ENCODE data around the gene ERO1B. TPM values are rescaled to one million over a fixed set of nuclear protein-coding genes. Genes with fewer than 3 reads are reported as not detected.
"Not testable (repeated sequence)": the region's sequence is repeated elsewhere in the genome, so short reads cannot be mapped to it uniquely, and the experiment has no call there.

Gene ERO1B, protein sequence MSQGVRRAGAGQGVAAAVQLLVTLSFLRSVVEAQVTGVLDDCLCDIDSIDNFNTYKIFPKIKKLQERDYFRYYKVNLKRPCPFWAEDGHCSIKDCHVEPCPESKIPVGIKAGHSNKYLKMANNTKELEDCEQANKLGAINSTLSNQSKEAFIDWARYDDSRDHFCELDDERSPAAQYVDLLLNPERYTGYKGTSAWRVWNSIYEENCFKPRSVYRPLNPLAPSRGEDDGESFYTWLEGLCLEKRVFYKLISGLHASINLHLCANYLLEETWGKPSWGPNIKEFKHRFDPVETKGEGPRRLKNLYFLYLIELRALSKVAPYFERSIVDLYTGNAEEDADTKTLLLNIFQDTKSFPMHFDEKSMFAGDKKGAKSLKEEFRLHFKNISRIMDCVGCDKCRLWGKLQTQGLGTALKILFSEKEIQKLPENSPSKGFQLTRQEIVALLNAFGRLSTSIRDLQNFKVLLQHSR
- 17.3 TPM for total RNA-seq
- polyA plus RNA-seq = 5.7 TPM

DNA sequence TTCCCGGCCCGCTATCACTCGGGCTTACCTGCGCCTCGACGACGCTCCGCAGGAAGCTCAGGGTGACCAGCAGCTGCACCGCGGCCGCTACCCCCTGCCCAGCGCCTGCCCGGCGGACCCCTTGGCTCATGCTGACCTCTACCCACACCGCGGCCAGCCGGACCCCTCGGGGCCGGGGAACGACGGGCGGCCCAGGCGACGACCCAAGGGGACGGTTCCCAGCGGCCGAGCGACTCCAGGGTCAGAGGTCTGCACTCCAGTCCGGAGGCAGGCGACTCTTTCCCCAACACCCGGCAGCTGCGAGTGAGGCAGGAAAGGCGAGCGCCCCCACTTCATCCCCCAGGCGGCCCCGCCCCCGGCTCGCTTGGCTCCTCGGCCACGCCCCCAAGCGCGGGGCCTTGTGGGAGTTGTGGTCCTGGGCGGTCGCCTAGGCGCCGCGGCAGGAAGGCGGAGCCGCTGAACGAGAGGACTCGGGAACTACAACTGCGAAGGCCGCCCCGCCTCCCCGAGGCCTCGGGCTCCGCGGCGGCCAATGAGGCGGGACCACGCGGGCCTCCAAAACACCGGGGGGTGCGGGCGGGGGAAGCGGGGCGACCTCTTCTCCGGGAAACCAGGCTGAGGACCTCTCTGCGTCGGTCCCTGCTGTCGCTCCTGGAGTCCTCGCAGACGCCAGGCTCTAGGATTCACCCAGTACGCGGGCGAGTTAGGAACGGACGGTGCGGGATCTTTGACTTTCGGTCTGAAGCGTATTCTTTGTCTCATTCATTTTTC lies at the start of gene ERO1B:
Gene ERO1B, minus strand, starts transcription at position 305 of the 771 bp plus-strand sequence. Its CDS starts 175 bp downstream, at position 130.
- WGBS = under 1% methylated on average over 81 of the region's 81 CpGs
- peak; percentile 89 for DNase-seq (ENCODE audit: extremely low spot score)

DNA sequence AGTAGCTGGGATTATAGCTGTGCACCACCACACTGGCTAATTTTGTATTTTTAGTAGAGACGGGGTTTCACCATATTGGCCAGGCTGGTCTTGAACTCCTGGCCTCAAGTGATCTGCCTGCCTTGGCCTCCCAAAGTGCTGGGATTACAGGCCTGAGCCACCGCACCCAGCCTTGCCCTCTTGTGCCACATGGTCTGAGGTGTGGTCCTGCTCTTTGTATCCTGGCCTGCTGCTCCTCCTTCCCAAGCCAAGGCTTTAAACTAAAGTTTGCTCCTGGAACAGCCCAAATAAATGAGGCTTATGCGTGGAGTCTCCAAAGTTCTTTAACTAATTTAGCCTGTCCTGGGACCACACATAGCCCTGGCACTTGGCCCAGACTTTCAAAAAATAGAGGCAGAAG lies 49.7 kb upstream of the ERO1B start:
- H3K4me3 ChIP-seq (ENCODE audit: low read depth, low read length); H3K27ac ChIP-seq (ENCODE audit: low read depth); H3K36me3 ChIP-seq (ENCODE audit: insufficient read depth); DNase-seq (ENCODE audit: extremely low spot score); H3K4me1 ChIP-seq (ENCODE audit: insufficient read depth): not testable (repeated sequence)
- 78% methylated on average over 3 of the region's 3 CpGs for WGBS

More for the DNA sequence above, at the start of gene ERO1B:
- H3K4me3 ChIP-seq (ENCODE audit: low read depth, low read length) = peak within 1 kb of the TSS; percentile 76
- H3K27ac ChIP-seq (ENCODE audit: low read depth) = peak within 1 kb of the TSS; percentile 86
- H3K4me1 ChIP-seq (ENCODE audit: insufficient read depth) = no peaks in the 10 kb centered on the region
- no peaks in the 10 kb centered on the region for H3K36me3 ChIP-seq (ENCODE audit: insufficient read depth)

DNA sequence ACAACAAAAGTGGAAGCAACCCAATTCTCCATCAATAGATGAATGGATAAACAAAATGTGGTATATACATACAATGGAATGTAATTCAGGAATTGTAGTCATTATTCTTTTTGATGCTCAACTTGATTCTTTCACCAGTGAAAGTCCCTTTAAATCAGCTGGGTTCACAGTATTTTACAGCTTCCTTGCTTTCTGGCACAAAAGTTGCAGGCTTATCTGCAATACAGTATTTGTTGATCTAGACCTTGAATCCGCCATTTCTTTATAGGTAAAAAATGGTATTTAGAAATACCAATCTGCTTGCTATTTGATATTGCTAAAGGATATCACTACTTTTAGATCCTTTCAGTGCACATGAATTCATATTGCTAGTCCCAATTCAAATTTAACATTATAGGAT lies 44.7 kb upstream of the ERO1B start:
- Histone ChIP-seq H3K36me3 (ENCODE audit: insufficient read depth) (no peaks in the 10 kb centered on the region), H3K4me1 (ENCODE audit: insufficient read depth) (no peaks in the 10 kb centered on the region), H3K4me3 (ENCODE audit: low read depth, low read length) (no peak overlapping the region), H3K27ac (ENCODE audit: low read depth) (no peak overlapping the region)
- 49% methylated on average over 1 of the region's 1 CpG for WGBS
- DNase-seq (ENCODE audit: extremely low spot score) = no peak

DNA sequence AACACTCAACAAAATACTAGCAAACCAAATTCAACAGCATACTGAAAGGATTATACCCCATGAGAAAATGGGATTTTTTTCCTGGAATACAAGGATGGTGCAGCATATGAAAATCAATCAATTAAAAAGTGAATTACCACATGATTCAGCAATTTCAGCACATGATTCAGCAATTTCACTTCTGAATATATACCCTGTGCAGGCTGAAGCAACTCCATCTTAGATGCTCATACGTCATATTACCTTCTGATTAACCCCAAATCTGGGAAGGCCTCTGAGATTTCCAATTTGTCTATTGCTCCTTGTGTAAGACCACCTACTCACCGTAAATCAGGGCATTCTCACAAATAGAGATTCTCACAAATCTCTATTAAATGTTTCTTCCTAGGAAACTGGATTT lies 43.8 kb upstream of the ERO1B start:
- WGBS = 96% methylated on average over 2 of the region's 2 CpGs
- no peak overlapping the region for H3K4me3 ChIP-seq (ENCODE audit: low read depth, low read length)
- H3K36me3 ChIP-seq (ENCODE audit: insufficient read depth) = no peaks in the 10 kb centered on the region
- no peaks in the 10 kb centered on the region for H3K4me1 ChIP-seq (ENCODE audit: insufficient read depth)
- no peak overlapping the region for H3K27ac ChIP-seq (ENCODE audit: low read depth)
- DNase-seq (ENCODE audit: extremely low spot score) = no peak

DNA sequence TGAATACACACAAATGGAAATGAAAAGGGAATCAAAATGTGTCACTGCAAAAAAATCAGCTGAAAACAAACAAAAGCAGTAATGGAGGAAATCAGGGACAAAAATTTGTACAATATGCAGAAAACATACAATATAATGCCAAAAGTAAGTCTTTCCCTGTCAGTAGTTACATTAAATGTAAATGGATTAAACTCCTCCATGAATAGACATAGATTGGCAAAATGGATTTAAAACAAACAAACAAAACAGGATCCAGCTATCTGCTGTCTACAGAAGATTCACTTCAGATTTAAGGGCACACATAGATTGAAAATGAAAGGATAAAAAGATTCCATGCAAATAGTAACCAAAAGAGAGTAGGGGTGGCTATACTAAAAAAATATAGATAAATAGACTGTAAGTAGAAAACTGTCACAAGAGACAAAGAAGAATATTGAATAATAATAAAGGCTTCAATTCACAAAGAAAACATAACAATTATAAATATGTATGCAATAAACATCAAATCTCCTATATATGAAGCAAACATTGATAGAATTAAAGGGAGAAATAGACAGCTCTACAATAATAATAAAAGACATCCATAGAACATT lies 42.2 kb upstream of the ERO1B start:
- no peak overlapping the region for H3K4me3 ChIP-seq (ENCODE audit: low read depth, low read length)
- no peak overlapping the region for H3K27ac ChIP-seq (ENCODE audit: low read depth)
- DNase-seq (ENCODE audit: extremely low spot score) = no peak
- no peaks in the 10 kb centered on the region for H3K36me3 ChIP-seq (ENCODE audit: insufficient read depth)
- H3K4me1 ChIP-seq (ENCODE audit: insufficient read depth) = no peaks in the 10 kb centered on the region

DNA sequence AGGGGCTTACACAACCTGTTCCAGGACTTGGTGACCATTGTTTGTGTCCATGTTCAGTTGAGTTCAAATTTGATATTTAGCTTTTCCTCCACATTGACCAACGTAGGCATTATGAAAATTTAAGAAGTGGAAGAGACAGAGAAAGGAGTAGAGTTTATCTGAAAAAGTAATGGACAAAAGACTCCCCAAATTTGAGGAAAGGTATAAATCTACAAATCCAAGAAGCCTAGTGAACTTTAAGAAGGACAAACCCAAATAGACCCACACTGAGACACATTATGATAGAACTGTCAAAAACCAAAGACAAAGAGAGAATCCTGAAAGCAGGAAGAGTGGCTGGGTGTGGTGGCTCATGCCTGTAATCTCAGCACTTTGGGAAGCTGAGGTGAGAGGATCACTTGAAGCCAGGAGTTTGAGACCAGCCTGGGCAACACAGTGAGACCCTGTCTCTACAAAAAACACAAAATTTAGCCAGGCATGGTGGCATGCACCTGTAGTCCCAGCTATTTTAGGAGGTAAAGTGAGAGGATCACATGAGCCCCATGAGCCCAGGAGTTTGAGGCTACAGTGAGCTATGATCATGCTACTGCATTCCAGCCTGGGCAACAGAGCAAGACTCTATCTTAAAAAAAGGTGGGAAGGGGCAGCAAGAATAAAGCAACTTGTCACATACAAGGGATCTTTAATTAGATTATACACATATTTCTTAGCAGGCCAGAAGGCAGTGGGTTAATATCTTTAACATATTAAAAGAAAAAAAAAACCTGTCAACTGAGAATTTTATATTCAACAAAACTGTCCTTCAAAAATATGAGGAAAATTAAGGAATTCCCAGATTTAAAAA lies 41.0 kb upstream of the ERO1B start:
- no peak overlapping the region for H3K4me3 ChIP-seq (ENCODE audit: low read depth, low read length)
- no peak overlapping the region for H3K27ac ChIP-seq (ENCODE audit: low read depth)
- H3K36me3 ChIP-seq (ENCODE audit: insufficient read depth) = no peaks in the 10 kb centered on the region
- WGBS = 44% methylated on average over 1 of the region's 1 CpG
- DNase-seq (ENCODE audit: extremely low spot score) = no peak
- H3K4me1 ChIP-seq (ENCODE audit: insufficient read depth) = no peaks in the 10 kb centered on the region

DNA sequence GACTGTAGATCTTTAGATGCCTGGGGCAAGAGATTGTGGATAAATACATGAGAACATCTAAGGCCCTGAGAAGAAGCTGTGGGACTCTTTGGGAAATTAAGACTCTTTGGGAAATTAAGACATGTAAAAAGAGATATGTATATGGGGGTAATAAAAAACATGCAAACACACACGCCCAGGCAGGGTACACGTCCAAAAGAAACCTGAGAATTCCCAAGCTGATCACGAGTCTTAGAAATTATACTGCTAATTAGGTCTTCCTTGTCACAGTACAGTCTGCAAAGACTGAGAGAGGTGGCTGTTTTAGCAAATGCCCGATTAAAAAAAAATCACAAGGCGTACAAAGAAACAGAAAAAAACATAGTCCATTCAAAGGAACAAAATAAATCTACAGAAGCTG lies 39.3 kb upstream of the ERO1B start:
- no peaks in the 10 kb centered on the region for H3K4me1 ChIP-seq (ENCODE audit: insufficient read depth)
- no peaks in the 10 kb centered on the region for H3K36me3 ChIP-seq (ENCODE audit: insufficient read depth)
- WGBS = 87% methylated on average over 5 of the region's 5 CpGs
- no peak overlapping the region for H3K4me3 ChIP-seq (ENCODE audit: low read depth, low read length)
- H3K27ac ChIP-seq (ENCODE audit: low read depth) = no peak overlapping the region
- no peak for DNase-seq (ENCODE audit: extremely low spot score)

DNA sequence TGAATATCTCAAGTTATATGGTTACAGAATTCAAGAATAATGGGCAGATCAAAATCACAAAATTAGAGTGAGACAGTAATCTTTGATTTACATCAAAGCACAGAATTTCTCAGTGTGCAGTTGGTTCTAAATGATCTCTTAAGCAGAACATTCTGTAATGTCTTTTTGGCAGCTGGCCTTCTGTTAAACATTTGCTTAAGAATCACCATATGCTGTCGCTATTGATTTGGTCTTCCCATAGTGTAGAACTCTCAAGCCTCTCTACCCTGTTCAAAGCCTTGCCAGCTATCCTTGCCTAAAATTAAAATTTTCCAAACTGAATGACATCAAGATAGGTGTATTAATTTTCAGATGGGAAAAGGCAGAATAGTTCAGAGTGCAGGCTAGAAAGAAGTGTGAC lies 38.9 kb upstream of the ERO1B start:
- 85% methylated on average over 1 of the region's 1 CpG for WGBS
- Histone ChIP-seq H3K27ac (ENCODE audit: low read depth) (no peak overlapping the region), H3K4me3 (ENCODE audit: low read depth, low read length) (no peak overlapping the region)

DNA sequence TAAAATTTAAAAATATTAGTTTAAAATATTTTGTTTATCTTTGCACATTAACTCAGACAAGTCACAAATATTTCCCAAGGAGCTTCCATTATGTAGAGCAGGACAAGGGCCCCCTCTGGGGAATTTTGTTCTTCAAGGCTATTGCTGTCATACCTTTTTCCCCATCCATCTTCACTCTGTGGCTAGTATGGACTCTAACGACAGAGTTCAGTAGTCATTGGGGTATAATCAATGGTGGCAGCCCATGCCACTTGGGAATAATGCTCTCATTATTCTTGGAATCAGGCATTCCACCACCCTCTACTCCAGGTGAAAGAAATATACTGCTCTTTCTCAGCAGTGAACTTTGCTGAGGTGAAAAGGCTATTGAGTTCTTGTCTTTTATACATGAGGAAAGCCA lies 38.5 kb upstream of the ERO1B start:
- no peak overlapping the region for H3K27ac ChIP-seq (ENCODE audit: low read depth)
- DNase-seq (ENCODE audit: extremely low spot score) = no peak
- 88% methylated on average over 1 of the region's 1 CpG for WGBS
- no peaks in the 10 kb centered on the region for H3K36me3 ChIP-seq (ENCODE audit: insufficient read depth)
- H3K4me3 ChIP-seq (ENCODE audit: low read depth, low read length) = no peak overlapping the region
- no peaks in the 10 kb centered on the region for H3K4me1 ChIP-seq (ENCODE audit: insufficient read depth)

More for the DNA sequence above, 38.9 kb upstream of the ERO1B start:
- Histone ChIP-seq H3K36me3 (ENCODE audit: insufficient read depth) (no peaks in the 10 kb centered on the region), H3K4me1 (ENCODE audit: insufficient read depth) (no peaks in the 10 kb centered on the region)
- DNase-seq (ENCODE audit: extremely low spot score) = no peak

DNA sequence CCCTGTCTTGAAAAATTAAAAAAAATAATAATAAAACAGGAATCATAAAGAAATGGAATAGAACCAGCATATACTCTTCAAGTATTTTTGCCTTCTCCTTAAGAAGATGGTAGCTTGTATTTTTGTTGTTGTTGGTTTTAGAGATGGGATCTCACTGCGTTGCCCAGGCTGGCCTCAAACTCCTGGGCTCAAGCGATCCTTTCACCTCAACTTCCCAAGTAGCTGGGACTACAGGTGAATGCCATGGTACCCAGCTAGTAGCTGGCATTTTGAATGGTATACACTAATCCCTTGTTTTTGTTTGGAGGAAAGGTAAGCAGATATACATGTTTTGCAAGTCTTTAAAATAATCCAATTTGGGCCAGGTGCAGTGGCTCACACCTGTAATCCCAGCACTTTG lies 34.7 kb upstream of the ERO1B start:
- Histone ChIP-seq H3K27ac (ENCODE audit: low read depth) (no peak overlapping the region), H3K4me3 (ENCODE audit: low read depth, low read length) (no peak overlapping the region), H3K4me1 (ENCODE audit: insufficient read depth) (no peaks in the 10 kb centered on the region), H3K36me3 (ENCODE audit: insufficient read depth) (no peaks in the 10 kb centered on the region)
- WGBS = 96% methylated on average over 2 of the region's 2 CpGs
- no peak for DNase-seq (ENCODE audit: extremely low spot score)

DNA sequence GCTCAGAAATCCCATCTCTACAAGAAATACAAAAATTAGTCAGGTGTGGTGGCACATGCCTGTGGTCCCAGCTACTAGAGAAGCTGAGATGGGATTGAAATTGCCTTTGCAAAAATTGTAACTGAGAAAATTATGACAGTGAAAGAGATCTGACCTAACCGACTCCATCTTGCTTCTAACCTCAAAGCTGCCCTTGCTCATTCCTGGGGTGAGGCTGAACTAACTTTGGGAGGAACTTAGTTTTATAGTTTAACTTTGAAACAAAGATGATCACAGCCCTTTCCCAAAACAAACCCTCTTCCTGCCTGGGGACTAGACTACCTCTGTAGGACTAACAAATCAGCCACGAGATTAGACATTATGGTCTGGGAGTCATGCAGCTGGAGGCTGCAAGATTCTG lies 33.8 kb upstream of the ERO1B start:
- Histone ChIP-seq H3K4me1 (ENCODE audit: insufficient read depth) (no peaks in the 10 kb centered on the region), H3K36me3 (ENCODE audit: insufficient read depth) (no peaks in the 10 kb centered on the region), H3K4me3 (ENCODE audit: low read depth, low read length) (no peak overlapping the region), H3K27ac (ENCODE audit: low read depth) (no peak overlapping the region)
- DNase-seq (ENCODE audit: extremely low spot score) = no peak
- WGBS = 63% methylated on average over 2 of the region's 2 CpGs

DNA sequence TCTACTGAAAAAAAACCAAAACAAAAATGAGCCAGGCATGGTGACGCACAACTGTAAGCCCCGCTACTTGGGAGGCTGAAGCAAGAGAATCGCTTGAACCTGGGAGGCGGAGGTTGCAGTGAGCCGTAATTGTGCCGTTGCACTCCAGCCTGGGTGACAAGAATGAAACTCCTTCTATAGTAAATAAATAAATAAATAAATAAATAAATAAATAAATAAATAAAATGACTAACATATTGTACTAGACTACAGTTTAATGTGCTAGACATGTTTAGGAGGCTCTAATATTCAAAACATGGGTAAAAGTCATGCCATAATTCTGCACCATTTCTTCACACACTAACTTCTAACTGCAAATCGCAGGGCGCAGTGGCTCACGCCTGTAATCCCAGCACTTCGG lies 33.3 kb upstream of the ERO1B start:
- no peaks in the 10 kb centered on the region for H3K4me1 ChIP-seq (ENCODE audit: insufficient read depth)
- no peaks in the 10 kb centered on the region for H3K36me3 ChIP-seq (ENCODE audit: insufficient read depth)
- 97% methylated on average over 10 of the region's 10 CpGs for WGBS
- no peak overlapping the region for H3K27ac ChIP-seq (ENCODE audit: low read depth)
- H3K4me3 ChIP-seq (ENCODE audit: low read depth, low read length) = no peak overlapping the region
- DNase-seq (ENCODE audit: extremely low spot score) = no peak

DNA sequence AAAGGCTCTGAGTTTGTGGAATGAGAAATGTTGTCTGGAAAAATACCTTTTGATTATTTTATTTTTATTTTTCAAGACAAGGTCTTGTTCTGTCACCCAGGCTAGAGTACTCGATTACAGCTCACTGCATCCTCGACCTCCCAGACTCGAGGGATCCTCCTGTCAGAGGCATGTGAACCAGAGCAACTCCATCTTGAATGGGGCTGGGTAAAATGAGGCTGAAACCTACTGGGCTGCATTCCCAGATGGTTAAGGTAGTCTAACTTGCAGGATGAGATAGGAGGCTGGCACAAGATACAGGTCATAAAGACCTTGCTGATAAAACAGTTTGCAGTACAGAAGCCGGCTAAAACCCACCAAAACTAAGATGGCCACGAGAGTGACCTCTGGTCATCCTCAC lies 32.3 kb upstream of the ERO1B start:
- DNase-seq (ENCODE audit: extremely low spot score); H3K36me3 ChIP-seq (ENCODE audit: insufficient read depth); H3K4me3 ChIP-seq (ENCODE audit: low read depth, low read length); H3K4me1 ChIP-seq (ENCODE audit: insufficient read depth); H3K27ac ChIP-seq (ENCODE audit: low read depth): not testable (repeated sequence)
- WGBS = 85% methylated on average over 5 of the region's 5 CpGs

All from urinary bladder (tissue), 4 donors.